ENCODE results near the gene CHCHD6. TPM values are rescaled to one million over a fixed set of nuclear protein-coding genes. Genes with fewer than 3 reads are reported as not detected.

The CHCHD6 gene
- total RNA-seq, 2 experiments from 2014 or later = 8.7 to 9.3 TPM

DNA sequence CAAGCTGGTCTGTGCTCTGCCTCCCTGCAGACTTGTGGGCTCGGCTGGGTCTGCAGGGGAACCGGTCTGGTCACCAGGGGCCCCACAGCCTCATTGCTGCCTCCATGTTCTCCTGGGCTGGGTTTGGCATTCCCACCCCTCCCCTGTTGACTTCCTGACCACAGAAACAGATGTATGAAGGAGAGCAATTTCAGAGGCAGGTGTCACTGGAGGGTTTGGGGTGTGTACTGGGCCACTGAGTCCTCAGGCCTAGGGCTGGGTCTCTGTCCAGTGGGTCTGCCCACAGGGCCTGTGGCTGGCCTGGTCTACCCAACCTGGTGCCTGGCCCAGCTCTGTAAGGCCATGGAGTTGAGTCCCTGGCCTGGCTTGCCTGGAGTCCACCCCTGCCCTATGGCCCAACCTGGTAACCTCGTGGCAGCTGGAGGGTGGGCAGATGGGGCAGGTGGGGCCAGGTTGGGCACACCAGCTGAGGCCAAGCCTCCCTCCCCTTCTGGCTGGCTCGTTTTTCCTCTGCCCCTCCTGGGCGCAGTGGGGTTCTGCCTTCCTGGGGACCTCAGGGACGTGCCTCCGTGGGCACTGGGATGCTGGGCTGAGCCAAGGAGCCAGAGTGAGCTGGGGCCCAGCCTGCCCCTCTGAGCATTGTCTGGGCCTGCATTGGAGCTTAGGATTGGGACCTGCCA lies 299.7 kb downstream of the CHCHD6 start:
- Mint-ChIP-seq H3K27ac (no peak overlapping the region), H3K27me3 (no peaks in the 10 kb centered on the region), H3K4me3 (no peak overlapping the region), H3K9me3 (no peaks in the 10 kb centered on the region), H3K4me1 (ENCODE audit: low read depth) (no peaks in the 10 kb centered on the region), H3K36me3 (ENCODE audit: low read depth) (peaks cover 4% of the 10 kb centered on the region)
- no peak overlapping the region for H3K4me3 ChIP-seq (ENCODE audit: low read length)
- ATAC-seq (ENCODE audit: poor library complexity) (no peak), DNase-seq (no peak)
- no peaks in the 10 kb centered on the region for H3K4me1 ChIP-seq (ENCODE audit: insufficient read depth, low read length)
- ChIA-PET CTCF (no interaction called here), POLR2A (no interaction called here)
- H3K9me3 ChIP-seq (ENCODE audit: control insufficient read depth in 1 of 2, insufficient read depth in 1 of 2, low read length in 2 of 2) = no peaks in the 10 kb centered on the region
- no peak overlapping the region for H3K27ac ChIP-seq (ENCODE audit: low read depth in 1 of 2, low read length in 2 of 2)
- intact Hi-C loops (cut with DNase I, micrococcal nuclease) = no loop called here
- no peaks in the 10 kb centered on the region for H3K27me3 ChIP-seq (ENCODE audit: control insufficient read depth in 1 of 2, insufficient read depth in 2 of 2, low read length in 2 of 2)
- H3K36me3 ChIP-seq (ENCODE audit: insufficient read depth, low read length) = no peaks in the 10 kb centered on the region
- TF ChIP-seq, protein P1, sequence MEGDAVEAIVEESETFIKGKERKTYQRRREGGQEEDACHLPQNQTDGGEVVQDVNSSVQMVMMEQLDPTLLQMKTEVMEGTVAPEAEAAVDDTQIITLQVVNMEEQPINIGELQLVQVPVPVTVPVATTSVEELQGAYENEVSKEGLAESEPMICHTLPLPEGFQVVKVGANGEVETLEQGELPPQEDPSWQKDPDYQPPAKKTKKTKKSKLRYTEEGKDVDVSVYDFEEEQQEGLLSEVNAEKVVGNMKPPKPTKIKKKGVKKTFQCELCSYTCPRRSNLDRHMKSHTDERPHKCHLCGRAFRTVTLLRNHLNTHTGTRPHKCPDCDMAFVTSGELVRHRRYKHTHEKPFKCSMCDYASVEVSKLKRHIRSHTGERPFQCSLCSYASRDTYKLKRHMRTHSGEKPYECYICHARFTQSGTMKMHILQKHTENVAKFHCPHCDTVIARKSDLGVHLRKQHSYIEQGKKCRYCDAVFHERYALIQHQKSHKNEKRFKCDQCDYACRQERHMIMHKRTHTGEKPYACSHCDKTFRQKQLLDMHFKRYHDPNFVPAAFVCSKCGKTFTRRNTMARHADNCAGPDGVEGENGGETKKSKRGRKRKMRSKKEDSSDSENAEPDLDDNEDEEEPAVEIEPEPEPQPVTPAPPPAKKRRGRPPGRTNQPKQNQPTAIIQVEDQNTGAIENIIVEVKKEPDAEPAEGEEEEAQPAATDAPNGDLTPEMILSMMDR (IDR thresholded peaks at IDR 0.05) = no peak

DNA sequence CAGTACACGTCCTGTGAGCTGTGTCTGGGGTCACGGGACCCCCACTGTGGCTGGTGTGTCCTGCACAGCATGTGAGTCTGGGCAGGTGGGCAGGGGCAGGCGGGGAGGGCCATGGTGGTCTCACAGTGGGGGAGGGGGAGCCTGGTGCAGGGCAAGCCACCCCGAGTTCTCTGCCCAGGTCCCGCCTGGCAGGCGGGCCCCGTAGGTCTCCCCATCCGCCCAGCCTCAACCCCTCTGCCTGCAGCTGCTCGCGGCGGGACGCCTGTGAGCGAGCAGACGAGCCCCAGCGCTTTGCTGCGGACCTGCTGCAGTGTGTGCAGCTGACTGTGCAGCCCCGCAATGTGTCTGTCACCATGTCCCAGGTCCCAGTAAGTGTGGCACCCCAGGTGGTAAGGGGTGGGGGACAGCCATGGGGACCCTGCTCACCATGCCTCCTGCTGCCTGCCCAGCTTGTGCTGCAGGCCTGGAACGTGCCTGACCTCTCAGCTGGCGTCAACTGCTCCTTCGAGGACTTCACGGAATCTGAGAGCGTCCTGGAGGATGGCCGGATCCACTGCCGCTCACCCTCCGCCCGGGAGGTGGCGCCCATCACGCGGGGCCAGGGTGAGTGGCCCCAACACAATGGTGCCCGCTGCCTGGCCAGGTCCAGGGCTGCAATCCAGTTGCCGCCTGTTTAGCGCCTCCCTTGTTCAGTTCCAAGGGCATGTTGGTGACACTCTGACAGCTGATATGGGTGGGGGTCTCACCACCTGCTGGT lies 300.8 kb downstream of the CHCHD6 start:
- DNase-seq = no peak
- H3K4me1 ChIP-seq (ENCODE audit: insufficient read depth, low read length) = no peaks in the 10 kb centered on the region
- no peaks in the 10 kb centered on the region for H3K9me3 ChIP-seq (ENCODE audit: control insufficient read depth in 1 of 2, insufficient read depth in 1 of 2, low read length in 2 of 2)
- no peaks in the 10 kb centered on the region for H3K4me1 Mint-ChIP-seq (ENCODE audit: low read depth)
- H3K4me3 Mint-ChIP-seq = no peak overlapping the region
- no peak overlapping the region for H3K27ac ChIP-seq (ENCODE audit: low read depth in 1 of 2, low read length in 2 of 2)
- H3K36me3 ChIP-seq (ENCODE audit: insufficient read depth, low read length) = no peaks in the 10 kb centered on the region
- peaks cover 4% of the 10 kb centered on the region for H3K36me3 Mint-ChIP-seq (ENCODE audit: low read depth)
- intact Hi-C loops (cut with DNase I, micrococcal nuclease) = no loop called here
- POLR2A ChIA-PET = no interaction called here
- no peak overlapping the region for H3K4me3 ChIP-seq (ENCODE audit: low read length)
- ATAC-seq (ENCODE audit: poor library complexity) = no peak
- no peak overlapping the region for H3K27ac Mint-ChIP-seq
- TF ChIP-seq, protein P1 (IDR thresholded peaks at IDR 0.05) = no peak
- H3K27me3 ChIP-seq (ENCODE audit: control insufficient read depth in 1 of 2, insufficient read depth in 2 of 2, low read length in 2 of 2) = no peaks in the 10 kb centered on the region
- CTCF ChIA-PET = no interaction called here
- no peaks in the 10 kb centered on the region for H3K27me3 Mint-ChIP-seq
- no peaks in the 10 kb centered on the region for H3K9me3 Mint-ChIP-seq

DNA sequence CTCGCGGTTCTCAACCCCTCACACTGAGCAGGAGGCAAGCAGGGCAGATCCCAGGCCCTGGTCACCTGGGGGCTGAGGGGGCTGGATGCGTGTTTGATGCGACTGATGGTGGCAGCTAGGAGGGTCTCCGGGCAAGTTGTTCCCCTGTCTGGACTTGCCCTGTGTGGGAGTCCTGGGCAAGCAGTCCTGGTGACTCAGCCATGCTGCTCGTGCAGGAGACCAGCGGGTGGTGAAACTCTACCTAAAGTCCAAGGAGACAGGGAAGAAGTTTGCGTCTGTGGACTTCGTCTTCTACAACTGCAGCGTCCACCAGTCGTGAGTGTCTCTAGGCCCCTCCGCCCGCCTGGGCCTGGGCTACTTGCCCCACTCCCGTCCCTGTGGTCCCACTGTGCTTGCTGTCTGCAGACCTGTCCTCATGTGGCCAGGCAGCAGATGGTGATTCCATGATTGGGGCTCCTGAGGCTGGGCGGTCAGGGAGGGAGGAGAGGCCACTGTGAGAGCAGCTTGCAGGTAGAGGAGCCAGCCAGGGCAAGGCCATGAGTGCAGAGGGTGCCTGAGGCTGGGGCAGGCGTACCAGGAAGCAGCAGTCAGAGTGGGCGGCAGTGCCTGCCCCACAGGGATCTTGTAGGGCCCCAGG lies 301.9 kb downstream of the CHCHD6 start:
- Histone ChIP-seq H3K27ac (ENCODE audit: low read depth in 1 of 2, low read length in 2 of 2) (no peak overlapping the region), H3K4me3 (ENCODE audit: low read length) (no peak overlapping the region), H3K27me3 (ENCODE audit: control insufficient read depth in 1 of 2, insufficient read depth in 2 of 2, low read length in 2 of 2) (no peaks in the 10 kb centered on the region), H3K36me3 (ENCODE audit: insufficient read depth, low read length) (no peaks in the 10 kb centered on the region), H3K4me1 (ENCODE audit: insufficient read depth, low read length) (no peaks in the 10 kb centered on the region), H3K9me3 (ENCODE audit: control insufficient read depth in 1 of 2, insufficient read depth in 1 of 2, low read length in 2 of 2) (no peaks in the 10 kb centered on the region)
- no peaks in the 10 kb centered on the region for H3K27me3 Mint-ChIP-seq
- H3K36me3 Mint-ChIP-seq (ENCODE audit: low read depth) = peaks cover 4% of the 10 kb centered on the region
- ChIA-PET CTCF (interaction anchor here (1.0 kb wide), 1 partner anchor 24 kb away, joined by 3 read pairs; the partner anchor contains the start of gene PLXNA1), POLR2A (no interaction called here)
- ATAC-seq (ENCODE audit: poor library complexity) (no peak), DNase-seq (no peak)
- H3K4me1 Mint-ChIP-seq (ENCODE audit: low read depth) = no peaks in the 10 kb centered on the region
- no peak overlapping the region for H3K27ac Mint-ChIP-seq
- TF ChIP-seq, protein P1 (IDR thresholded peaks at IDR 0.05) = no peak
- H3K9me3 Mint-ChIP-seq = no peaks in the 10 kb centered on the region
- intact Hi-C loops (cut with DNase I, micrococcal nuclease) = no loop called here
- no peak overlapping the region for H3K4me3 Mint-ChIP-seq
